K562 (cell line): Measurements from ENCODE around the gene CNGA3. TPM values are rescaled to one million over a fixed set of nuclear protein-coding genes. Genes with fewer than 3 reads are reported as not detected.

ENCODE experiments used
- ARID4B ChIP-seq: sonication (generic); formaldehyde crosslinking; IDR thresholded peaks from 2 replicates; pipeline ENCODE4 v1.8.0; 2022; ENCODE audit warnings: mild to moderate bottlenecking, missing genetic modification reagents
- BMI1 ChIP-seq: fragments of 150-350 bp; IDR thresholded peaks from 2 replicates; pipeline ENCODE4 v1.6.1; 2014; ENCODE audit warnings: low read length
- RREB1 ChIP-seq: fragments of 250-450 bp; sonication (Bioruptor Pico); IDR thresholded peaks from 2 replicates; pipeline ENCODE4 v1.4.0; 2020
- SP2 ChIP-seq: IDR thresholded peaks from 2 replicates; pipeline ENCODE4 v1.6.1; 2011; ENCODE audit warnings: mild to moderate bottlenecking, low read depth, low read length, moderate library complexity; ENCODE audit not compliant: poor library complexity, severe bottlenecking; ENCODE audit errors: extremely low read depth
- TAF9B ChIP-seq: fragments of 450-650 bp; IDR thresholded peaks from 2 replicates; pipeline ENCODE4 v1.6.1; 2018; ENCODE audit warnings: mild to moderate bottlenecking; ENCODE audit not compliant: partially characterized antibody
- ZNF3 ChIP-seq: fragments of 250-450 bp; sonication (Bioruptor Pico); IDR thresholded peaks from 2 replicates; pipeline ENCODE4 v1.5.0; 2021; ENCODE audit warnings: mild to moderate bottlenecking, moderate library complexity
- polyA plus RNA-seq, 8 experiments: library from polyadenylated mRNA; depleted of rRNA in 4 of 8; stranded (reverse) in 5 of 8; unstranded in 3 of 8; fragments of >200 nt; fragmentation: Nextera tagmentation in 2 of 8; fragmentation: Illumina TruSeq in 1 of 8; extraction: Ambion mirVana in 2 of 8; extraction: Trizol in 1 of 8; gene quantifications; 2 replicates each; pipeline versions ENCODE4 v1.2.1 to v1.2.3, GENCODE V29; 2011 to 2014; ENCODE audit warnings: inconsistent platforms in 1 of 8, missing spikeins in 1 of 8
- total RNA-seq, 7 experiments: library from RNA; depleted of rRNA in 6 of 7; stranded (reverse); fragments of >200 nt in 6 of 7; fragmentation: Illumina TruSeq in 2 of 7; extraction: Trizol in 2 of 7; gene quantifications; 2 replicates each; pipeline versions ENCODE4 v1.2.1 to v1.2.3, GENCODE V29; 2011 to 2021; ENCODE audit warnings: low replicate concordance in 1 of 7

Gene CNGA3
- total and polyA plus RNA-seq, 9 of the 15 experiments (the other 6 are each of a cell fraction or from before 2014, with no cell fraction given), result not detected

GRCh38 chr2:98372579-98372978, 26.3 kb downstream of the CNGA3 start (continued):
- no peak for TF ChIP-seq ARID4B
- TF ChIP-seq TAF9B, result no peak
- no peak for TF ChIP-seq SP2
- no peak for TF ChIP-seq BMI1
- TF ChIP-seq ZNF3 (CRISPR knock-in tag), result no peak
- TF ChIP-seq RREB1 (CRISPR knock-in tag), result no peak
